HG03342 (cell line): Measurements from ENCODE around the gene LUC7L2.
"Not testable (repeated sequence)": the region's sequence is repeated elsewhere in the genome, so short reads cannot be mapped to it uniquely, and the experiment has no call there.

ENCODE experiments used
- ATAC-seq: cut with Tn5 transposase; IDR thresholded peaks from one replicate; pipeline ENCODE4 v1.9.1; 2021; ENCODE audit warnings: mild to moderate bottlenecking, moderate library complexity; ENCODE audit not compliant: unreplicated experiment

Gene LUC7L2

DNA sequence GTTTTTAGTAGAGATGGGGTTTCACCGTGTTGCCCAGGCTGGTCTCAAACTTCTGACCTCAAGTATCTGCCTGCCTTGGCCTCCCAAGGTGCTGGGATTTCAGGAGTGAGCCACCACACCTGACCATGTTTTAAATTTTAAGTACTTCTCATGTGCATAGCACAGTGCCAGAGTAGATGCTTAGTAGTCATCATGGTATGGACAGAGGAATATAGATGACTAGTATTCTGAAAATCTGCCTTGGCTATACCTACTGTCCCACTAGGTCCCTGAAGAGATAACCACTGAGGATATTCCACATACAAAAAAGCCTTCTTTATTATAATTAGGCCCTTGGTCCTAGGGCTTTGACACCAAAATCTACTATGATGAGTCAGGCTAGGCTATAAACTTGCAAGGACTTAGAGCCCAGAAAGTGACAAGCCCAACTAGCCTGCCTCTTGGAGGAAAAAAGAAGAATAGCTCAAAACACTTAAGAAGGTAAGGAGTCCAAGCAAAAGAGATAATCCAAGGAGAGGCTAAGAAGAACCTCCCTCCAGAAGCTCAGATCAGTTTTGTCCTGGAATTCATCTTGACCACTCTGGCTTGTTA, 34.0 kb downstream of the LUC7L2 start:
- no peak for ATAC-seq

DNA sequence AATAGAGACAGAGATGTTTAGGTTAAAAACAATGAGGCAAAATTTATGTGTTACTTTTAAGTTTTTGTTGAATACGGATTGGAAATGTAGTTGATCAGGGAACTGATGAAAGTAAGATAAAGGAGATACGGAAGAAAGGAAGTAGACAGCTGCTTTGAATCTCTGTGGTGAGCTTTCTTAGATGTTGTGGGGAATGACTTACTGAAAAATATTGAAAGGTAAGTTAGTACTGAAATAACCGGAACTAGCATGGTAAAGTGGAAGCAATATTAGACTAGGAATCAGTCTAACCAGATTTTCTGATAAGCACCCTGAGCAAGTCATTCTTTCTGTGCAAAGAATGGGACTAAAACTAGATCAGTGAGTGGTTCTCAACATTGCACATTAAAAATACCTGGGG, 34.8 kb downstream of the LUC7L2 start:
- no peak for ATAC-seq

GRCh38 chr7:139396323-139396951, 36.7 kb downstream of the LUC7L2 start:
- ATAC-seq = no peak

GRCh38 chr7:139397192-139397591, 37.5 kb downstream of the LUC7L2 start:
- ATAC-seq = no peak

DNA sequence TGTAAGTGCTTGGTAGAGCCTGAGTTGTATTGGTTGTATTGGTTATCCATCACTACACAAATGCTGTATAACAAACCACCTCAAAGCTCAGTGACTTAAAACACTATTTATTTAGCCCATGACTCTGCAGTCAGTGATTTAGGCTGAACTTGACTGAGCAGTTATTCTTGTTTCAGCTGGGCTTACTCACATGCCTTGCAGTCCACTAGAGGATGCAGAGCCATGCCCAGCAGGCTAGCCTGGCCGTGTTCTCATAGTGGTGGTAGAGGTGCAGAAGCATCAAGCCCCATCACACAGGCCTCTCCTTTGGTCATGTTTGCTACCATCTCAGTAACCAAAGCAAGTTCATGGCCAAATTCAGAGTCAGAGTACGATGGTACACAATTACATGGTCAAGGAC, 43.9 kb downstream of the LUC7L2 start:
- no peak for ATAC-seq

- no peak for ATAC-seq
These were observed 47.9 kb downstream of the LUC7L2 start for GRCh38 chr7:139407555-139407954.

- ATAC-seq = not testable (repeated sequence)
These were observed 55.2 kb downstream of the LUC7L2 start for GRCh38 chr7:139414743-139415402.

GRCh38 chr7:139416405-139416804, 56.7 kb downstream of the LUC7L2 start:
- no peak for ATAC-seq

- no peak for ATAC-seq
These were observed 57.8 kb downstream of the LUC7L2 start for GRCh38 chr7:139417478-139417877.

- no peak for ATAC-seq
These were observed 61.4 kb downstream of the LUC7L2 start for GRCh38 chr7:139421123-139421522.

DNA sequence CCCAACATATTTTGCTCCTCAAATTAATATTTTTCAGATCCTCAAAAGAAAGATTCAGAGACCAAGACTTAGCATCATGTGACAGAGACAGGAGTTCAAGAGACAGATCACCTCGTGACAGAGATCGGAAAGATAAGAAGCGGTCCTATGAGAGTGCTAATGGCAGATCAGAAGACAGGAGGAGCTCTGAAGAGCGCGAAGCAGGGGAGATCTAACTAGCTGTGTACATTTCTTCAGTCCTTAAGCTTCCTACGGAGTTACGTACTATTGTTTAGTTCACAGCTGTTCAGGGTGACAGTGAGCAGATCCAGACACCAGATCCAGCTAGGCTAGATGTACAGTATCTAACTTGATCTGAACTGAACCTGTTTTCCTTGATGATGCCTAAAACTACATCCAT, 62.4 kb downstream of the LUC7L2 start:
- no peak for ATAC-seq

- no peak for ATAC-seq
These were observed 63.4 kb downstream of the LUC7L2 start for GRCh38 chr7:139423091-139423490.

- no peak for ATAC-seq
These were observed 64.3 kb downstream of the LUC7L2 start for GRCh38 chr7:139424004-139424403.

- ATAC-seq = not testable (repeated sequence)
These were observed 66.0 kb downstream of the LUC7L2 start for GRCh38 chr7:139425701-139426100.

DNA sequence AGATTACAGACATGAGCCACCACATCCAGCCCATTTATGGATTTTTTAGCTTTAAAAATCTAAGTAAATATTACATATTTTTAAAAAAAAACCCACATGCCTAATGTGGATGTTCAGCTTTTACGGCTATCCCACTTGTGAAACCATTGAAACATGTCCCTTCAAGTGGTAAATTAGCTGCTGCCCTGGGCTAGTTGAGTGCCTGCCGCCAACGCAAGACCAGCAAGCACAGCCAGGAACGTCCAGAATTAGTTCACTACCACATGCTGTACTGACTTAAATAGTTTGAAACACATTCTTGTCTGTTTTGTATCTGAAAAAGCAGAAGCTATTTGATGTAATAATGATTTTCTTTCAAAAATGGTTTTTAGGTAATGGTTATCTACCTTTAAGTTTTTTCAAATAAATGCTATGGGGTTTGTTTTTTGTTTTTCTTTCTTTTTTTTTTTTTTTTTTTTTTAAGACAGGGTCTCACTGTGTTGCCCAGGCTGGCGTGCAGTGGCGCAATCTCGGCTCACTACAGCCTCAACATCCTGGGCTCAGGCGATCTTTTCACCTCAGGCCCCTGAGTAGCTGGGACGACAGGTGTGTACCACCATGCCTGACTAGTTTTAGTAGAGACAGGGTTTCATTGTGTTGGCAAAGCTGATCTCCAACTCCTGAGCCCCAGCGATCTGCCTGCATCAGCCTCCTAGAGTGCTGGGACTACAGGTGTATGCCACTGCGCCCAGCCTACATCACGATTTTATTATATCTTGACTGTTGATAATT, 66.7 kb downstream of the LUC7L2 start:
- no peak for ATAC-seq

DNA sequence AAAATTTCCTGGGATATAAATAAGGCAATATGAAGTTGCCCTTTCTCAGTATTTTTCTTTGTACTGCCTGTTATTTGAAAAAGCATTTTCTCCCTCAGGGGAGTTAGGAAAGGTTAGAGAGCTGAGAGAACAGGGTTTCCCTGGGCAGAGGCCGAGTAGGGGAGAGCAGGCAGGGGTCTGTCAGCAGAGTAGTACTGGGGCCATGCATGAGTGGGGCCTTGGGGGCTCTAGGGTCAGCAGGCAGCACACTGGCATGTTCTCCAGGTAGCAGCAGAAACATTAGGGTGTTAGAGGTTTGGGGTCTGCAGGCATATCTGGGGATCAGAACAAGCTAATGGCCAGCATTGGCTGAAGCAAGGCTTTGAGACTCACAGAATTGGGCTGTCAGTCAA, 67.3 kb downstream of the LUC7L2 start:
- no peak for ATAC-seq

DNA sequence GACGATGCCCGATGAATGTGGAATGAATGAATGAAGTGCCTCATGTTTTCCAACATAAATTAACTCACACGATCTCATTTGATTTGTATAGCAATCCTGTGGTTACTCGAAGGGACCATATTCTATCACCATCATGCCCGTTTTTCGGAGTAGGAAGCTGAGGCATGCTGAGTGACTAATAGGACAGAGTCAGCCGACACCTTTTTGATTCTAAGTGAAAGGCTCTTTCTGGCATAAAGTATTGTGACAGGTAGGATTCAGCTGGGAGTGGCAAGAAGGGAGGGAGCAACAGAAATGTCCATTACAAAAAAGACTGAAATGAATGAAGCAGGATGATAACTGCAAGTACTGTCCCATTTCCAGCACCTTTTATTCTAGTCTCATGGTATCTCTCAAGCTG, 68.1 kb downstream of the LUC7L2 start:
- ATAC-seq = no peak

- ATAC-seq = not testable (repeated sequence)
These were observed 70.0 kb downstream of the LUC7L2 start for GRCh38 chr7:139429735-139430134.

- ATAC-seq = no peak
These were observed 70.7 kb downstream of the LUC7L2 start for GRCh38 chr7:139430443-139430842.

DNA sequence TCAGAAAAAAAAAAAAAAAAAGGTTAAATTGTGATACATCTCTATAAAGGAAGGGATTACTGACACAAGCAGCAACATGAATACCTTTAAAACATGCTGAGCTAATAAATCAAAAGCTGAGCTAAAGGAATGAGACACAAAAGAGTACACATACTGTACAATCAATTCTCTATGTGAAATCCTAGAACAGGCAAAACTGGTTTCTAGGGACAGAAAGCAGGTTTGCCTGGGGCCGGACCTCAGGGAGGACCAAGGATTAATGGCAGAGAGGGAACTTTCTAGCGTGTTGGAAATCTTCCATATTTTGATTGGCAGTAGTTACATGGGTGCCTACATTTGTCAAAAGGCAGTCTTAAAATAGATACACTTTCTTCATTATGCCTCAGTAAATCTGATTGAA, 71.3 kb downstream of the LUC7L2 start:
- no peak for ATAC-seq

DNA sequence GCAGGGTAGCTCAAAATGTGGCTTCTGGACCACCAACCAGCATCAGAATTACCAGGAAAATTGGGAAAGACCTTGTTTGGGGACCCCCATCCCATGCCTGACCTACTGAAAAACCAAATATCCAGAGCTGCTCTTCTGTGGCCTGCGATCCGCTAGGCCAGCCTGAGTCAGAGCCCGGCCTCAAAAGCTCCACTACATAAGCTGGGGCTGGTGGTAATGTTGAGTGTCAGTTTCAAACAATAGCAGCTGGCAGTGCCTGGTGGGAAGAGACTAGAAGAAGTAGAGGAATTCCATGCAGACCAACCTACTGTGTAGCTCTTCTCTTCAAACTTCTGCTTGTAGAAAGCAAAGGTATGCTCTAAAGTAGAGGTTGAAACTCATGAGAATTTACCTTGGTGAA, 71.8 kb downstream of the LUC7L2 start:
- ATAC-seq = no peak

- no peak for ATAC-seq
These were observed 77.1 kb downstream of the LUC7L2 start for GRCh38 chr7:139436806-139437205.
